Erythroblast (primary cell): ENCODE measurements around the gene NFS1.

Source experiments
- GATA1 ChIP-seq: IDR thresholded peaks from 2 replicates; pipeline ENCODE4 v1.6.1; 2011; ENCODE audit warnings: low read depth, mild to moderate bottlenecking, control low read depth, low read length, moderate library complexity
- POLR2A ChIP-seq: IDR thresholded peaks from 2 replicates; pipeline ENCODE4 v1.6.1; 2011; ENCODE audit warnings: mild to moderate bottlenecking, low read length

DNA sequence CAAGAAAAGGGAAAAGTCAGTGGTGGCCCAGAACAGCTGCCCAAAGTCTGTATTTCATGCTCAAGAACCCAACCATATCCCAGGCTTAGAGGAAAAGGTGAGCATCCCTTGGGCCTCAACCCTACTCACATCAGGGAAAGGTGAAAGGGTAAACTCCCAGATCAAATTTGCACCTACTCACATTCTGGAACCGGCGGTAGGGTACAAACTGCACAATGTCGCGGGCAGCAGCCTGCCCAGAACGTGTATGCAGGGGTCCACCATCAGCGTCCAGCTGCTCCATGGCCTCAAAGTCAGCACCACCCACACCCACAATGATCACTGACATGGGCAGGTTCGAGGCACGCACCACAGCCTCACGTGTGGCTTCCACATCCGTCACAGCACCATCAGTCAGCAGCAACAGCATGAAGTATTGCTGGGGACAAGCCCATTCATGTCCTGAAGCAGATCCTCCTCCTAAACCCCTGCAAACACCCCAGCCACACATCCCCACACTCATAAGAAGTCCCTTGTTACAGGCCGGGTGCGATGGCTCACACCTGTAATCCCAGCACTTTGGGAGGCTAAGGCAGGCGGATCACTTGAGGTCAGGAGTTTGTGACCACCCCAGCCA, 72.7 kb downstream of the NFS1 start:
- TF ChIP-seq POLR2A (no peak), GATA1 (no peak)
